ENCODE results near the gene NOS1AP. TPM values are rescaled to one million over a fixed set of nuclear protein-coding genes. Genes with fewer than 3 reads are reported as not detected.

NOS1AP gene
- total RNA-seq, 1 experiment from 2014 or later: 2.6 TPM

GRCh38 chr1:162117039-162117774, 47.7 kb downstream of the NOS1AP start:
- POLR2A ChIA-PET (ENCODE audit: unreplicated experiment): no interaction called here
- no TSS peak for BruUV-seq (replicated peaks)
- H4K20me1 ChIP-seq (ENCODE audit: low read length): no peaks in the 10 kb centered on the region

GRCh38 chr1:162118063-162118462, 48.6 kb downstream of the NOS1AP start:
- Histone ChIP-seq H3K4me2 (ENCODE audit: low read length) (no peak overlapping the region), H3K9me3 (ENCODE audit: low read length) (no peaks in the 10 kb centered on the region), H3K36me3 (ENCODE audit: low read depth, low read length) (no peaks in the 10 kb centered on the region), H3F3A (ENCODE audit: low read length, unreplicated experiment) (no peaks in the 10 kb centered on the region), H4K20me1 (ENCODE audit: low read length) (no peaks in the 10 kb centered on the region), H3K9ac (ENCODE audit: low read length) (no peak overlapping the region), H3K9me2 (replicated peaks; ENCODE audit: low read length) (no peaks in the 10 kb centered on the region), H3K27ac (ENCODE audit: low read length) (no peak overlapping the region), H2AFZ (ENCODE audit: low read length) (no peak overlapping the region), H3K4me3 (ENCODE audit: low read length) (no peak overlapping the region), H3K4me1 (ENCODE audit: insufficient read depth, low read length) (no peaks in the 10 kb centered on the region), H3K27me3 (ENCODE audit: low read length) (no peaks in the 10 kb centered on the region), H3K79me2 (ENCODE audit: low read length) (no peaks in the 10 kb centered on the region)
- ATAC-seq (no peak), DNase-seq (no peak)
- ChIA-PET POLR2A (ENCODE audit: unreplicated experiment) (no interaction called here), CTCF (no interaction called here)
- intact Hi-C loops (cut with micrococcal nuclease): no loop called here
- no TSS peak for BruUV-seq (replicated peaks)
- TF ChIP-seq CTCF (conservative IDR thresholded peaks at IDR 0.05; ENCODE audit: low read depth, low read length): no peak
- no peak for TF ChIP-seq EZH2phosphoT487 (IDR thresholded peaks at IDR 0.05; ENCODE audit: borderline replicate concordance, low read length)
- no peak for TF ChIP-seq EZH2 (IDR thresholded peaks at IDR 0.05; ENCODE audit: low read length, unreplicated experiment)

More at GRCh38 chr1:162117039-162117774, 47.7 kb downstream of the NOS1AP start:
- H3K4me3 ChIP-seq (ENCODE audit: low read length): no peak overlapping the region
- ATAC-seq (no peak), DNase-seq (no peak)
- no peak overlapping the region for H3K4me2 ChIP-seq (ENCODE audit: low read length)
- H2AFZ ChIP-seq (ENCODE audit: low read length): no peak overlapping the region
- H3K79me2 ChIP-seq (ENCODE audit: low read length): no peaks in the 10 kb centered on the region
- H3K9me2 ChIP-seq (replicated peaks; ENCODE audit: low read length): no peaks in the 10 kb centered on the region
- H3F3A ChIP-seq (ENCODE audit: low read length, unreplicated experiment): no peaks in the 10 kb centered on the region
- H3K9ac ChIP-seq (ENCODE audit: low read length): no peak overlapping the region
- CTCF ChIA-PET: no interaction called here
- no peaks in the 10 kb centered on the region for H3K9me3 ChIP-seq (ENCODE audit: low read length)
- no peaks in the 10 kb centered on the region for H3K36me3 ChIP-seq (ENCODE audit: low read depth, low read length)
- intact Hi-C loops (cut with micrococcal nuclease): no loop called here
- H3K4me1 ChIP-seq (ENCODE audit: insufficient read depth, low read length): no peaks in the 10 kb centered on the region
- H3K27me3 ChIP-seq (ENCODE audit: low read length): no peaks in the 10 kb centered on the region
- H3K27ac ChIP-seq (ENCODE audit: low read length): no peak overlapping the region
- no peak for TF ChIP-seq EZH2phosphoT487 (IDR thresholded peaks at IDR 0.05; ENCODE audit: borderline replicate concordance, low read length)

- H3K27ac ChIP-seq (ENCODE audit: low read length): no peak overlapping the region
- ChIA-PET POLR2A (ENCODE audit: unreplicated experiment) (no interaction called here), CTCF (no interaction called here)
- ATAC-seq (no peak), DNase-seq (no peak)
- H3K4me3 ChIP-seq (ENCODE audit: low read length): no peak overlapping the region
- intact Hi-C loops (cut with micrococcal nuclease): no loop called here
- peaks cover 6% of the 10 kb centered on the region for H3K4me1 ChIP-seq (ENCODE audit: insufficient read depth, low read length)
- no peaks in the 10 kb centered on the region for H3K36me3 ChIP-seq (ENCODE audit: low read depth, low read length)
- no peaks in the 10 kb centered on the region for H4K20me1 ChIP-seq (ENCODE audit: low read length)
- no peak overlapping the region for H3K4me2 ChIP-seq (ENCODE audit: low read length)
- TF ChIP-seq CTCF (conservative IDR thresholded peaks at IDR 0.05; ENCODE audit: low read depth, low read length) (no peak), EZH2phosphoT487 (IDR thresholded peaks at IDR 0.05; ENCODE audit: borderline replicate concordance, low read length) (no peak), EZH2 (IDR thresholded peaks at IDR 0.05; ENCODE audit: low read length, unreplicated experiment) (no peak)
- H3K9ac ChIP-seq (ENCODE audit: low read length): no peak overlapping the region
- H2AFZ ChIP-seq (ENCODE audit: low read length): no peak overlapping the region
- H3K79me2 ChIP-seq (ENCODE audit: low read length): no peaks in the 10 kb centered on the region
- H3F3A ChIP-seq (ENCODE audit: low read length, unreplicated experiment): no peaks in the 10 kb centered on the region
- no peaks in the 10 kb centered on the region for H3K27me3 ChIP-seq (ENCODE audit: low read length)
- H3K9me2 ChIP-seq (replicated peaks; ENCODE audit: low read length): no peaks in the 10 kb centered on the region
- BruUV-seq (replicated peaks): no TSS peak
- H3K9me3 ChIP-seq (ENCODE audit: low read length): no peaks in the 10 kb centered on the region
Observed at GRCh38 chr1:162128693-162129356, 59.3 kb downstream of the NOS1AP start.
